IMR-90 (cell line): ENCODE data around the gene MMAB. TPM values are rescaled to one million over a fixed set of nuclear protein-coding genes. Genes with fewer than 3 reads are reported as not detected.

Experiments
- ATAC-seq: fragments of 200-7000 bp; cut with Tn5 transposase; 2 replicates; pipeline ENCODE4 v1.9.1; 2020; ENCODE audit warnings: low read depth, mild to moderate bottlenecking, moderate library complexity
- BruUV-seq: library from RNA; stranded (reverse); fragments of 400-500 nt; replicated peaks from 2 replicates; lab custom pipeline; 2021; lab: Mats Ljungman, UMichigan
- CTCF ChIA-PET: fragments of 300-600 bp; formaldehyde crosslinking; extraction: SDS; loops from one replicate; lab custom pipeline; 2021; ENCODE audit warnings: antibody characterized with exemption; lab: Yijun Ruan, JAX
- POLR2A ChIA-PET: fragments of 300-600 bp; sonication (Branson Sonifier 250); formaldehyde crosslinking; loops from one replicate; lab custom pipeline; 2022; ENCODE audit warnings: antibody characterized with exemption; ENCODE audit not compliant: unreplicated experiment; lab: Charles Lee
- DNase-seq: peaks from one replicate; pipeline ENCODE4 v3.0.0; 2013
- H2AFZ ChIP-seq: replicated peaks from 2 replicates; pipeline ENCODE3; 2013; ENCODE audit warnings: low read length, mild to moderate bottlenecking; ENCODE audit not compliant: poor library complexity
- H2AK5ac ChIP-seq: 2 replicates; pipeline ENCODE4 v1.6.1; 2013; ENCODE audit warnings: low read depth, low read length, inconsistent platforms
- H2AK9ac ChIP-seq: replicated peaks from 2 replicates; pipeline ENCODE3; 2013; ENCODE audit warnings: mild to moderate bottlenecking, low read depth, low read length, moderate library complexity; ENCODE audit not compliant: poor library complexity
- H2BK120ac ChIP-seq: 2 replicates; pipeline ENCODE4 v1.6.1; 2013; ENCODE audit warnings: low read depth, low read length, inconsistent platforms
- H2BK15ac ChIP-seq: 3 replicates; pipeline ENCODE4 v1.6.1; 2013; ENCODE audit warnings: low read depth, low read length, inconsistent platforms
- H2BK20ac ChIP-seq: 2 replicates; pipeline ENCODE4 v1.6.1; 2013; ENCODE audit warnings: low read depth, mild to moderate bottlenecking, inconsistent platforms, low read length, moderate library complexity
- H2BK5ac ChIP-seq: 2 replicates; pipeline ENCODE4 v1.6.1; 2013; ENCODE audit warnings: mild to moderate bottlenecking, low read depth, low read length, inconsistent platforms; ENCODE audit not compliant: poor library complexity, severe bottlenecking
- H3K14ac ChIP-seq: replicated peaks from 2 replicates; pipeline ENCODE4 v1.6.1; 2013; ENCODE audit warnings: low read depth, low read length, inconsistent platforms
- H3K18ac ChIP-seq: 2 replicates; pipeline ENCODE4 v1.6.1; 2013; ENCODE audit warnings: low read depth, low read length, control low read depth
- H3K23ac ChIP-seq: 2 replicates; pipeline ENCODE4 v1.6.1; 2013; ENCODE audit warnings: low read depth, low read length, inconsistent platforms
- H3K27ac ChIP-seq: 2 replicates; pipeline ENCODE4 v1.5.1; 2013; ENCODE audit warnings: mild to moderate bottlenecking, control low read depth, low read length; ENCODE audit not compliant: insufficient read depth
- H3K27me3 ChIP-seq: 2 replicates; pipeline ENCODE4 v1.6.1; 2013; ENCODE audit warnings: low read length; ENCODE audit not compliant: control insufficient read depth, insufficient read depth
- H3K36me3 ChIP-seq: 2 replicates; pipeline ENCODE4 v1.6.1; 2013; ENCODE audit warnings: low read length, mixed read lengths; ENCODE audit not compliant: control insufficient read depth, insufficient read depth
- H3K4ac ChIP-seq: 2 replicates; pipeline ENCODE4 v1.6.1; 2013; ENCODE audit warnings: low read depth, low read length, inconsistent platforms
- H3K4me1 ChIP-seq: 2 replicates; pipeline ENCODE4 v1.6.1; 2013; ENCODE audit warnings: low read length, mixed read lengths; ENCODE audit not compliant: control insufficient read depth, insufficient read depth
- H3K4me2 ChIP-seq: 2 replicates; pipeline ENCODE4 v1.6.1; 2013; ENCODE audit warnings: low read depth, mild to moderate bottlenecking, control low read depth, low read length, moderate library complexity
- H3K4me3 ChIP-seq: 2 replicates; pipeline ENCODE4 v1.5.1; 2013; ENCODE audit warnings: low read depth, mild to moderate bottlenecking, control low read depth, low read length, moderate library complexity; ENCODE audit not compliant: insufficient read depth
- H3K56ac ChIP-seq: 2 replicates; pipeline ENCODE4 v1.6.1; 2013; ENCODE audit warnings: low read length, inconsistent platforms; ENCODE audit not compliant: insufficient read depth; ENCODE audit errors: extremely low read depth
- H3K79me1 ChIP-seq, 2 experiments: 2 replicates each; pipeline ENCODE4 v1.6.1; 2013; ENCODE audit warnings: low read length in 2 of 2, inconsistent platforms in 1 of 2, low read depth in 1 of 2
- H3K9ac ChIP-seq: 2 replicates; pipeline ENCODE4 v1.6.1; 2013; ENCODE audit warnings: low read depth, low read length, control low read depth
- H3K9me1 ChIP-seq: 2 replicates; pipeline ENCODE4 v1.6.1; 2013; ENCODE audit warnings: low read length, inconsistent platforms; ENCODE audit not compliant: insufficient read depth
- H3K9me3 ChIP-seq: 2 replicates; pipeline ENCODE4 v1.6.1; 2013; ENCODE audit warnings: low read length; ENCODE audit not compliant: control insufficient read depth, insufficient read depth
- H4K20me1 ChIP-seq: 2 replicates; pipeline ENCODE4 v1.6.1; 2013; ENCODE audit warnings: low read length, inconsistent platforms; ENCODE audit not compliant: insufficient read depth
- H4K5ac ChIP-seq: 2 replicates; pipeline ENCODE4 v1.6.1; 2013; ENCODE audit warnings: mild to moderate bottlenecking, low read depth, low read length, control low read depth
- H4K8ac ChIP-seq, 2 experiments: 2 replicates each; pipeline ENCODE4 v1.6.1; 2013; ENCODE audit warnings: low read depth in 2 of 2, low read length in 2 of 2, control low read depth in 1 of 2, inconsistent platforms in 1 of 2
- H4K91ac ChIP-seq: 2 replicates; pipeline ENCODE4 v1.6.1; 2013; ENCODE audit warnings: low read depth, low read length, inconsistent platforms; ENCODE audit not compliant: insufficient read depth
- BHLHE40 ChIP-seq: fragments of 150-350 bp; IDR thresholded peaks from 2 replicates; pipeline ENCODE4 v1.6.1; 2016; ENCODE audit warnings: mild to moderate bottlenecking, low read depth, low read length
- CEBPB ChIP-seq: IDR thresholded peaks from 2 replicates; pipeline ENCODE4 v1.6.1; 2012; ENCODE audit warnings: low read depth, low read length, improper control_type of control experiment
- CHD1 ChIP-seq: IDR thresholded peaks from 2 replicates; pipeline ENCODE4 v1.6.1; 2012; ENCODE audit warnings: low read depth, low read length, improper control_type of control experiment
- FOS ChIP-seq: fragments of 150-350 bp; IDR thresholded peaks from 2 replicates; pipeline ENCODE4 v1.6.1; 2016; ENCODE audit warnings: low read depth, low read length
- MAFK ChIP-seq: IDR thresholded peaks from 2 replicates; pipeline ENCODE4 v1.6.1; 2012; ENCODE audit warnings: low read depth, low read length, improper control_type of control experiment
- MAZ ChIP-seq: IDR thresholded peaks from 2 replicates; pipeline ENCODE4 v1.6.1; 2012; ENCODE audit warnings: low read depth, mild to moderate bottlenecking, low read length, improper control_type of control experiment, moderate library complexity, borderline replicate concordance
- MXI1 ChIP-seq: IDR thresholded peaks from 2 replicates; pipeline ENCODE4 v1.6.1; 2012; ENCODE audit warnings: low read depth, mild to moderate bottlenecking, low read length, moderate library complexity, borderline replicate concordance
- NFE2L2 ChIP-seq: fragments of 150-350 bp; IDR thresholded peaks from 2 replicates; pipeline ENCODE4 v1.6.1; 2016; ENCODE audit warnings: low read depth, mild to moderate bottlenecking, low read length
- POLR2A ChIP-seq: IDR thresholded peaks from 2 replicates; pipeline ENCODE4 v1.6.1; 2012; ENCODE audit warnings: mild to moderate bottlenecking, low read depth, low read length
- RCOR1 ChIP-seq: IDR thresholded peaks from 2 replicates; pipeline ENCODE4 v1.6.1; 2012; ENCODE audit warnings: mild to moderate bottlenecking, low read length, improper control_type of control experiment; ENCODE audit not compliant: insufficient replicate concordance
- RFX5 ChIP-seq: IDR thresholded peaks from 2 replicates; pipeline ENCODE4 v1.8.0; 2012; ENCODE audit warnings: low read depth, mild to moderate bottlenecking, low read length, moderate library complexity
- SMC3 ChIP-seq: fragments of 150-350 bp; IDR thresholded peaks from 2 replicates; pipeline ENCODE4 v1.6.1; 2016; ENCODE audit warnings: low read depth, mild to moderate bottlenecking, antibody characterized with exemption, low read length, moderate library complexity
- WGBS, 2 experiments: methylation state at CpG; one replicate each; pipeline versions ENCODE4 v1.1.5 to v1.1.7; 2013; ENCODE audit warnings: missing lambda C conversion rate in 2 of 2; ENCODE audit not compliant: insufficient read length in 1 of 2; ENCODE audit errors: extremely low coverage in 2 of 2; 5-methylcytosine and 5-hydroxymethylcytosine counted together
- dilution Hi-C: fragments of 300-500 bp; cut with HindIII; formaldehyde crosslinking; loops from one replicate; pipeline ENCODE4 v1.14.3; 2018; ENCODE audit warnings: low sequenced_read_pairs; ENCODE audit not compliant: unreplicated experiment
- in situ Hi-C: fragments of 300-500 bp; cut with MboI; formaldehyde crosslinking; loops from 3 replicates; pipeline ENCODE4 v1.14.3; 2019; ENCODE audit warnings: low sequenced_read_pairs, inconsistent platforms, mixed read lengths
- intact Hi-C: fragments of 100-400 bp; cut with micrococcal nuclease; formaldehyde crosslinking; loops from 2 replicates; pipeline ENCODE4 v1.10.0; 2022
- polyA plus RNA-seq, 3 experiments: library from polyadenylated mRNA; depleted of rRNA; stranded (reverse); fragments of >200 nt; gene quantifications; 2 replicates each; pipeline ENCODE4 v1.2.3, GENCODE V29; 2012; ENCODE audit warnings: low replicate concordance in 1 of 3
- total RNA-seq: library from RNA; depleted of rRNA; stranded (reverse); fragments of >200 nt; gene quantifications from 2 replicates; pipeline ENCODE4 v1.2.3, GENCODE V29; 2012
- TF ChIP-seq, protein P1 (sequence below): fragments of 150-350 bp; IDR thresholded peaks from 2 replicates; pipeline ENCODE4 v1.6.1; 2017; ENCODE audit warnings: mild to moderate bottlenecking, antibody characterized with exemption, low read length, low read depth

The MMAB gene
- total and polyA plus RNA-seq, 2 of the 4 experiments (the other 2 are of a cell fraction): 16.5 to 16.9 TPM

DNA sequence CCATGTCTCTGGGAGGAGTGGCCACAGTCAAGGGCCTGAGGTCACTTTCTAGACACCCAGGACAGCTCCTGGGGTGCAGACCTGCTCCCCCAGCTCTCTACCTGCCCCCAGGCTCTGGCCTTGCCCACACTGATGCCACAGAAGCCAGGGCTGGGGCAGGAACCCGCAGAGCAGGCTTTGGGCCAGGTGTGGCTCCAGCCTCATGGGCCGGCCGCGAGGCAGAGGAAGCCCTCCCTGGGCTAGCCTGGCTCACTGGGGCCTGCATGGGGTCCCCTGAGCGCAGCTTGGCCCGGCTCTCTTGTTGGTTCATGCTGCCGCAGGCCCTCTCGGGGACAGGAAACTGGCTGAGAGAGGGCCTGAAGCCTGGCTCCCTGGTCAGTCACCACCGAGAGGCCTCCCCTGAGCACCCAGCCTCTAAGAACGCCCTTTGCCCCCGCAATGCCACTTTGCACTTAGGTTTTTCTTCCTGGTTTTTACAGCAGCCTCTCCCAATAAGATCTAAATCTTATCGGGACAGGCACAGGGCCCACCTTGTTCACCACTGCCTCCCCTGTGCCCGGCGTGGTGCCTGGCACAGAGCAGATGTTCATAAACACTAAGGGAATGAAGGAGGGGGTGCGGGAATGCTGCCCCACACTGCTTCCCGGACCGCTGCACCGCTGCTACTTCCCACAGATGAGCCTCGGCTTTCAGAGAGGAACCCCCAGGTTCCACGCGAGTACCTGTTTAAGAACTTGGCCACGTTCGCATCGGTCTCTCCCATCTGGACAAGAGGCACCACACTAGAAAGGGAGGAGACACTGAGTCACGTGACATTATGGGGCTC lies 14.7 kb downstream of the MMAB start:
- no peak for DNase-seq
- Histone ChIP-seq H3K4me3 (no peak overlapping the region), H4K8ac (no peak overlapping the region), H3K9ac (no peak overlapping the region), H3K9me1 (no peaks in the 10 kb centered on the region), H3K4ac (no peak overlapping the region), H3K9me3 (0 out of 2 replicates have a peak, but pooled peaks cover 2% of the 10 kb centered on the region), H3K23ac (no peak overlapping the region), H3K18ac (no peak overlapping the region), H3K14ac (no peak overlapping the region), H2BK20ac (no peak overlapping the region), H2AK5ac (no peak overlapping the region), H4K20me1 (no peaks in the 10 kb centered on the region), H2AK9ac (no peak overlapping the region), H2BK120ac (no peak overlapping the region), H3K56ac (no peak overlapping the region), H3K79me1 (no peaks in the 10 kb centered on the region), H2BK15ac (no peak overlapping the region), H3K27ac (no peak overlapping the region), H3K27me3 (peaks cover 9% of the 10 kb centered on the region; the same call in 1 of the 2 replicates), H4K5ac (no peak overlapping the region), H2AFZ (no peak overlapping the region), H2BK5ac (no peak overlapping the region), H3K4me1 (no peaks in the 10 kb centered on the region), H3K4me2 (no peak overlapping the region), H3K36me3 (no peaks in the 10 kb centered on the region), H4K91ac (no peak overlapping the region)
- BruUV-seq: no TSS peak
- in situ Hi-C loops: no loop called here
- POLR2A ChIA-PET: no interaction called here
- CTCF ChIA-PET: no interaction called here
- intact Hi-C loops: no loop called here
- WGBS, 2 experiments: 93% methylated on average over 19 of the region's 25 CpGs; no CpG with 5 or more reads in 1 of the 2 experiments
- no peak for ATAC-seq
- dilution Hi-C loops: no loop called here
- TF ChIP-seq MXI1: no peak
- TF ChIP-seq NFE2L2: no peak
- no peak for TF ChIP-seq MAZ
- TF ChIP-seq MAFK: no peak
- TF ChIP-seq SMC3: no peak
- no peak for TF ChIP-seq FOS
- TF ChIP-seq RCOR1: no peak
- TF ChIP-seq BHLHE40: no peak
- TF ChIP-seq, protein P1, sequence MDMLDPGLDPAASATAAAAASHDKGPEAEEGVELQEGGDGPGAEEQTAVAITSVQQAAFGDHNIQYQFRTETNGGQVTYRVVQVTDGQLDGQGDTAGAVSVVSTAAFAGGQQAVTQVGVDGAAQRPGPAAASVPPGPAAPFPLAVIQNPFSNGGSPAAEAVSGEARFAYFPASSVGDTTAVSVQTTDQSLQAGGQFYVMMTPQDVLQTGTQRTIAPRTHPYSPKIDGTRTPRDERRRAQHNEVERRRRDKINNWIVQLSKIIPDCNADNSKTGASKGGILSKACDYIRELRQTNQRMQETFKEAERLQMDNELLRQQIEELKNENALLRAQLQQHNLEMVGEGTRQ: no peak
- TF ChIP-seq CHD1: no peak
- TF ChIP-seq POLR2A: no peak
- no peak for TF ChIP-seq CEBPB
- no peak for TF ChIP-seq RFX5
